Raji (cell line): ENCODE data around the gene ENTHD1.

Experiments used
- POLR2A ChIP-seq: IDR thresholded peaks from 2 replicates; pipeline ENCODE4 v1.6.1; 2011; ENCODE audit warnings: low read depth, low read length, control low read depth; ENCODE audit not compliant: insufficient read depth

ENTHD1 gene

DNA sequence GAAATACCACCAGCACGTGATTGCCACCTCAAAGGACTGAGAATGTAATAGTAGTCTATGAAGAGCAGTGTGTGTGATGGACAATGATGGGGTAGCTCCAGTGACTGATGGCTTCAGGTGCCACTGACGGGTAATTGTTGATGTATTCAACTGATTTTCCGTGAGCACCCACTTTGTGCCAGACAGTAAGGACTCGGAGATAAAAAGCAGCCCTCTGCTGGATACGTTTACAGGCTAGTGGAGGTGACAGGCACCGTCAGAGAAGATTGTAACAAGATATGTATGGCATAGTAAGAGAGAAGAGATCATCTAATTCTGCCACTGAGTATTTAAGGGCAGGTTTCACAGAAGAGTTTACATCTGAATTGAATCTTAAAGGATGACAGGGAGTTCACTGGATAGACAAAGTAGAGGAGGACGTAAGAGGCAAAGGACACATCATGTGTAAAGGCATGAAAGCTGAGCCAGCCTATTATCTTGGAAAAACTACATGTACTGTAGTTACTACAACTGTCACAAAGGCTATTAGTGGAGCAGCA is 1.1 kb upstream of the ENTHD1 start:
- TF ChIP-seq POLR2A = no peak

GRCh38 chr22:39883057-39883456 is 10.5 kb downstream of the ENTHD1 start:
- no peak for TF ChIP-seq POLR2A

- no peak for TF ChIP-seq POLR2A
These were observed 12.8 kb downstream of the ENTHD1 start for GRCh38 chr22:39880722-39881121.

DNA sequence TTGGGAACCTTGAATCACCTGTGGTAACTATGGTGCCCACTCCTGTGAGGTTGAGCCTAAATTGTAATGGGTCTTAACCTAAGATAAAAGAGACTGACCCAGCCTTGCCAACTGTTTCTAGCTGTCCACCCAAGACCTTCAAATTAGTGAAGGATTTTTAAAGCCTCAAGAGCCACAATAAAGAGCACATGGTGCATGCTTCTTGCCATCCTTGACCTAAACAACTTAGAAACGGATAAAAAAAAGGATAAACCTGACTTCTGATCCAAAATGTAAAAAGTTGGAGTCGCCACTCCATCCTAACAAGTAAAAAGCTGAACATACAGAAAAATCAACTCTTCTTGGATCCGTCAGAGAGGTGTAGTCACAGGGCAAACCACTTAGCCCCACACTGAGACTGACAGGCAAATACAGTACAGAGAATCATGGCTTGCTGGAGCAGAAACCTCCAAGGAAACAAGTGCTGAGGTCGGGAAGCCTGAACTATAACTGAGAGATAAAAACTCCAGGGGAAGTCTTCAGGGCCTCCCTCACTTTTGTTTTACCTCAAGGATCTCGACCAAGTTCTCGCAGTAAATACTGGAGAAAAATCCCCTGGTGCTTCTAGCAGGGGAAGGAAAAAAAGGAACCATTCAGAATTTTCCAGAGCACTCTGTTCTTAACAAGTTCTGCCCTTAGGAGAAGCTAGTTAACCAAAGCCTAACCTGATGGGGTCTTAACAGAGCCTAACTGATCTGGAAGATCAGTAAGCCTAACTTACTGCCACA is 16.3 kb downstream of the ENTHD1 start:
- no peak for TF ChIP-seq POLR2A

DNA sequence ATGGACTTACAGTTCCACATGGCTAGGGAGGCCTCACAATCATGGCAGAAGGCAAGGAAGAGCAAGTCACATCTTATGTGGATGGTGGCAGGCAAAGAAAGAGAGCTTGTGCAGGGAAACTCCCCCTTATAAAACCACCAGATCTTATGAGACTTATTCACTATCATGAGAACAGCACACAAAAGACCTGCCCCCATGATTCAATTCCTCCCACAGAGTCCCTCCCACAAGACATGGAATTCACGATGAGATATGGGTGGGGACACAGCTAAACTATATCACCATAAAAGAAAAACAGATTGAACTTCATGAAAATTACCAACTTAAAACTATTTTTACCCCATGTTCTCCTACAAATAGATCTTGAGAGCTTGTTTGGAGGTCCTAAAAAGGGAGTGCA is 19.6 kb downstream of the ENTHD1 start:
- no peak for TF ChIP-seq POLR2A

DNA sequence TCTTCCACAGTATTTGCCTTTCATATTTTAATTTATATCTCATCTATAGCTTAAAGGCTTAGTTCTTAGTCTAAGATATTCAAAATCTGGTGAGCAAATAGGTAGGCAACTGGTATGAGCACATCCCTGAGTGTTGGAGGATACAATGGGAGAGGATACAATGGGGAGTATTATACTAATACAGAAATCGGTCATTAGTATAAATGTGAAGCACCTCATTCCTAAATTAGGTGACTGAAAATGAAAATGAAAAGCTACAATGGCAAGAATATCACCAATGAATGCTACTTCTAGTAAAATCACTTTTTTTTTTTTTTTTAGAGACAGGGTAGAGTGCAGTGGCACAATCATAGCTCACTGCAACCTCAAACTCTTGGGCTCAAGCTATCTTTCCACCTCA is 21.0 kb downstream of the ENTHD1 start:
- no peak for TF ChIP-seq POLR2A

DNA sequence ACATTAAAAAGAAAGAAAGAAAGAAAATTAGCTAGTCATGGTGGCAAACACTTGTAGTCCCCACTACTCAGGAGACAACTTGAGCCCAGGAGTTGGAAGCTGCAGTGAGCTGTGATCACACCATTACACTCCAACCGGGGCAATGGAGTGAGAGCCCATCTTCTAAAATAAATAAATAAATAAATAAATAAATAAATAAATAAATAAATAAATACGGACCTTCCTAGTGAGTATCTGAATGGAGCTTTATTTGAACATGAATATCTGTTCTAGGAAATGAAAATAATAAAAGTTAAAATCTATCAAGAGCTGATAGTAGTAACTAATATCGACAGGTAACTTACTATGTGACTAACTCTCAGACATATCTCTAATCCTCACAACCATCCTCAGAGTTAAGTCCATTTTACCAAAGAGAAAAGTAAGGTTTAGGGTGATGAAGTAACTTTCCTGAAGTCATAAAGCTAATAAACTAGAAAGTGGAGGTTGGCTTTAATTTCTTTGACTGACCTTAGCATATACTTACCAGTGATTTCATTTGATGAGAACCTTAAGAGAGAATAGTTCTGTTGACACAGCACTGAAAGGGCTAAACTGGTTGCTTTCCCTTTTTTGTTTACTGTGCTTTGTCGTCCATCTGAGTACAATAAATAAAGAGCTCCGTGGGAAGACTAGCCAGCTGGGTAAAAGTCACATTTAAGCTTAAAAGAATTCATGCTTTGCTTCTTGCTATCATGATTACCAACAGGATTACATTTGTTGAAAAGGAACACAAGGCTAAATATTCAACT is 22.4 kb downstream of the ENTHD1 start:
- TF ChIP-seq POLR2A = no peak

DNA sequence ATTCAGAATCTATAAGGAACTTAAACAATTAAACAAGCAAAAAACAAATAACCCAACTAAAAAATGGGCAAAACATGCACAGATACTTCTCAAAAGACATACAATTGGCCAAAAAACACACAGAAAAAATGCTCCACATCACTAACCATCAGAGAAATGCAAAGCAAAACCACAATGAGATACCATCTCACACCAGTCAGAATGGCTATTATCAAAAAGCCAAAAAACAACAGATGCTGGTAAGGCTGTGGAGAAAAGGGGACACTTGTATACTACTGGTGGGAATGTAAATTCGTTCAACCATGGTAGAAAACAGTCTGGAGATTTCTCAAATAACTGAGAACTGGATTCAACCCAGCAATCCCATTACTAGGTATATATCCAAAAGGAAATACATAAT is 24.8 kb downstream of the ENTHD1 start:
- TF ChIP-seq POLR2A = no peak

- TF ChIP-seq POLR2A = no peak
These were observed 33.5 kb downstream of the ENTHD1 start for GRCh38 chr22:39859903-39860588.

- no peak for TF ChIP-seq POLR2A
These were observed 37.0 kb downstream of the ENTHD1 start for GRCh38 chr22:39856588-39856987.

DNA sequence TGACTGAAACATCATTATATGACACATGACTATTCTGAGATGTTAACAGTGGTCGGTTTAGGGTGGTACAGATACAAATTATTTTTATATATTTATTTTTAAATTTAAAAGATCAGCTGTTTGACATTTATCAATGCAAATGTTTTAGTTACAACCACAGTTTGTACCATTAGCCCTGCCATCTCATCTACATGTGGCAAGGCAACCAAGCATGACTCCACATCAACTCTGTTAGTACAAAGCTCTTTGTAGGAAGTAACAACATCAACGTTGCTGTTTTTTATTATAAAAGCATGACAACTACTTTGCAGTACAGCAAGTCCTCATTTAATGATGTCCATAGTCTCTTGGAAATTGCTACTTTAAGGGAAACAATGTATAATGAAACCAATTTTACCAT is 40.8 kb downstream of the ENTHD1 start:
- TF ChIP-seq POLR2A = no peak

GRCh38 chr22:39851606-39852315 is 41.8 kb downstream of the ENTHD1 start:
- no peak for TF ChIP-seq POLR2A

DNA sequence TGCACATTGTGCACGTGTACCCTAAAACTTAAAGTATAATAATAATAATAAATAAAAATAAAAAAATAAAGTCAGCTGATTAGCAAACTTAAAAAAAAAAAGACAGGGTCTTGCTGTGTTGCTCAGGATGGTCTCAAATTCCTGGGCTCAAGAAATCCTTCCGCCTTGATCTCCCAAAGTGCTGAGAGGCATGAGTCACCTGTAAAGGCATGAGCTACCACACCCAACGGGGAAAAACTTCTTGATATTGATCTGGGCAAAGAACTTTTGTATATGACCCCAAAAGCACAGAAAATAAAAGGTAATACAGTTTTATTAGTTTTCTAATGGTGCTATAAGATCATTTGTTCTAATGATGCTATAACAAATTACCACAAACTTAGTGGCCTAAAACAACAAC is 46.1 kb downstream of the ENTHD1 start:
- no peak for TF ChIP-seq POLR2A

GRCh38 chr22:39845529-39845928 is 48.0 kb downstream of the ENTHD1 start:
- no peak for TF ChIP-seq POLR2A

DNA sequence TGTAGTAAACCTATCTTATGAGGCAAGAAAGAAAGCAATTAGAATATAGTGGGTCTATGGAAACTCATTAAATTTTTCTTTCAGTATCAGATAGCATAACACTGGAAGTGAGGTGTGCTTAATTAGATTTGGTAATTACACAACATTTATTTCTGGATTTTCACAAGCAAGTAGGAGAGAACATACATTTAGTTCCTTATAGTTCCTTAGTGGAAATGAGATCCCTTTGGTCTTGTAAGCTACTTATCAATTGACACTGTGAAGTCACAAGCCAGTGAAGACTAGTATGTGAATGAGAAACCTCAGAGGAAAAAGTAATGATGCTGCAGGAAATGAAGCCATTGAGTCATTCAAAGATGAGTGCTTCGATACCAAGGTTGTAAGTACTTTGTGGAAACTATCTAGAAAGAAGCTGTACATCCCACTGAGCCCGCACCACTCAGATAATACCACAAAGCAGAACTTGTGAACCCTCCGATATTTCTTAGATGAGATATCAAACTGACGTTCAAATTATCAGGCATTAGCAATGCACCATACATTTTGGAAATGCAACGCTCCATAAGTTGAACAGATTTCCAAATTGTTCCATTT is 53.5 kb downstream of the ENTHD1 start:
- no peak for TF ChIP-seq POLR2A

- TF ChIP-seq POLR2A = no peak
These were observed 54.4 kb downstream of the ENTHD1 start for GRCh38 chr22:39839204-39839603.
